Measurements from ENCODE around the gene CUX1.

- TF ChIP-seq CTCF (IDR thresholded peaks at IDR 0.05; ENCODE audit: low read depth, low read length, poor library complexity, severe bottlenecking) (no peak), EZH2phosphoT487 (IDR thresholded peaks at IDR 0.05; ENCODE audit: borderline replicate concordance, low read length) (no peak)
Measured at GRCh38 chr7:102291056-102291915, 473.9 kb downstream of the CUX1 start.
